Suprapubic skin (tissue), 4 donors: ENCODE results near the gene ZFP42. TPM values are rescaled to one million over a fixed set of nuclear protein-coding genes. Genes with fewer than 3 reads are reported as not detected.

Experiments used
- DNase-seq, 2 donors: peaks; one replicate each; pipeline ENCODE4 v3.0.0-alpha.2; 2019; ENCODE audit warnings: low spot score in 2 of 2
- H3K27ac ChIP-seq: fragments of 200-600 bp; sonication (generic); one replicate; pipeline ENCODE4 v1.5.1; 2019
- H3K27me3 ChIP-seq: fragments of 200-600 bp; sonication (generic); one replicate; pipeline ENCODE4 v1.5.1; 2019
- H3K36me3 ChIP-seq: fragments of 200-600 bp; sonication (generic); one replicate; pipeline ENCODE4 v1.5.1; 2019
- H3K4me1 ChIP-seq: fragments of 200-600 bp; sonication (generic); one replicate; pipeline ENCODE4 v1.5.1; 2019
- H3K4me3 ChIP-seq: fragments of 200-600 bp; sonication (generic); one replicate; pipeline ENCODE4 v1.5.1; 2019; ENCODE audit warnings: mild to moderate bottlenecking
- H3K9me3 ChIP-seq: fragments of 200-600 bp; sonication (generic); one replicate; pipeline ENCODE4 v1.5.1; 2019
- EP300 ChIP-seq: sonication (generic); formaldehyde crosslinking; IDR thresholded peaks from one replicate; pipeline ENCODE4 v1.6.1; 2017; ENCODE audit warnings: antibody characterized with exemption
- POLR2A ChIP-seq, 2 donors: fragments of 450-650 bp; IDR thresholded peaks; one replicate each; pipeline ENCODE4 v1.6.1; 2017; ENCODE audit warnings: antibody characterized with exemption in 2 of 2, mild to moderate bottlenecking in 2 of 2, moderate library complexity in 2 of 2
- POLR2AphosphoS5 ChIP-seq, 3 donors: sonication (generic); formaldehyde crosslinking; IDR thresholded peaks; one replicate each; pipeline ENCODE4 v1.6.1; 2017; ENCODE audit warnings: antibody characterized with exemption in 3 of 3
- WGBS: methylation state at CpG from one replicate; pipeline ENCODE4 v1.1.5; 2018; 5-methylcytosine and 5-hydroxymethylcytosine counted together
- total RNA-seq, 4 donors: library from RNA; depleted of rRNA; stranded (reverse); fragments of >200 nt; gene quantifications; one replicate each; pipeline ENCODE4 v1.1.0, GENCODE V29; 2016
- TF ChIP-seq, protein P1 (sequence below), 2 donors: fragments of 200-600 bp in 1 of 2; fragments of 450-650 bp in 1 of 2; sonication (generic) in 1 of 2; IDR thresholded peaks; one replicate each; pipeline ENCODE4 v1.5.1; 2016 to 2019; ENCODE audit warnings: antibody characterized with exemption in 2 of 2, mild to moderate bottlenecking in 1 of 2, moderate library complexity in 1 of 2

ZFP42 gene
- total RNA-seq, 4 donors from 2014 or later = not detected

DNA sequence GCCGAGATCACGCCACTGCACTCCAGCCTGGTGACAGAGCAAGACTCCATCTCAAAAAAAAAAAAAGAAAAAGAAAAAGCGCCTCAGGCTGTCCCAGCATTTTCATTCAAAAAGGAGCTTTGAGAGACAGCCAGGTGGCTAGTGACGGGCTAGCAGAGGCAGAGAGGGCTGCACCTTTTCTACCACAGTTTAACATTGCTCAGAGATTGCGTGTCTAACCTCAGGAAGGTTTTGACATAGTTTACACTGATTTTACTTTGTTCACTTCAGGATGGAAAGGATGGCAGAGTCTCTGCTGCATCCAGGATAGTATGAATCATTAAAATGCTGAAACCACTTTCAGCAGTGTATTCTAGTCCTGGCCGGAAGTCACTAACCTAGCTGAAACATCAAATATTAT lies 28.1 kb downstream of the ZFP42 start:
- Histone ChIP-seq H3K4me1 (no peaks in the 10 kb centered on the region), H3K27me3 (no peaks in the 10 kb centered on the region), H3K9me3 (no peaks in the 10 kb centered on the region), H3K4me3 (no peak overlapping the region), H3K36me3 (no peaks in the 10 kb centered on the region), H3K27ac (no peak overlapping the region)
- TF ChIP-seq POLR2AphosphoS5 (IDR thresholded peaks at IDR 0.05) (no peak), POLR2A (IDR thresholded peaks at IDR 0.05) (no peak), EP300 (no peak)
- TF ChIP-seq, protein P1, sequence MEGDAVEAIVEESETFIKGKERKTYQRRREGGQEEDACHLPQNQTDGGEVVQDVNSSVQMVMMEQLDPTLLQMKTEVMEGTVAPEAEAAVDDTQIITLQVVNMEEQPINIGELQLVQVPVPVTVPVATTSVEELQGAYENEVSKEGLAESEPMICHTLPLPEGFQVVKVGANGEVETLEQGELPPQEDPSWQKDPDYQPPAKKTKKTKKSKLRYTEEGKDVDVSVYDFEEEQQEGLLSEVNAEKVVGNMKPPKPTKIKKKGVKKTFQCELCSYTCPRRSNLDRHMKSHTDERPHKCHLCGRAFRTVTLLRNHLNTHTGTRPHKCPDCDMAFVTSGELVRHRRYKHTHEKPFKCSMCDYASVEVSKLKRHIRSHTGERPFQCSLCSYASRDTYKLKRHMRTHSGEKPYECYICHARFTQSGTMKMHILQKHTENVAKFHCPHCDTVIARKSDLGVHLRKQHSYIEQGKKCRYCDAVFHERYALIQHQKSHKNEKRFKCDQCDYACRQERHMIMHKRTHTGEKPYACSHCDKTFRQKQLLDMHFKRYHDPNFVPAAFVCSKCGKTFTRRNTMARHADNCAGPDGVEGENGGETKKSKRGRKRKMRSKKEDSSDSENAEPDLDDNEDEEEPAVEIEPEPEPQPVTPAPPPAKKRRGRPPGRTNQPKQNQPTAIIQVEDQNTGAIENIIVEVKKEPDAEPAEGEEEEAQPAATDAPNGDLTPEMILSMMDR (IDR thresholded peaks at IDR 0.05) = no peak
- 58% methylated on average over 6 of the region's 6 CpGs for WGBS
- no peak for DNase-seq

DNA sequence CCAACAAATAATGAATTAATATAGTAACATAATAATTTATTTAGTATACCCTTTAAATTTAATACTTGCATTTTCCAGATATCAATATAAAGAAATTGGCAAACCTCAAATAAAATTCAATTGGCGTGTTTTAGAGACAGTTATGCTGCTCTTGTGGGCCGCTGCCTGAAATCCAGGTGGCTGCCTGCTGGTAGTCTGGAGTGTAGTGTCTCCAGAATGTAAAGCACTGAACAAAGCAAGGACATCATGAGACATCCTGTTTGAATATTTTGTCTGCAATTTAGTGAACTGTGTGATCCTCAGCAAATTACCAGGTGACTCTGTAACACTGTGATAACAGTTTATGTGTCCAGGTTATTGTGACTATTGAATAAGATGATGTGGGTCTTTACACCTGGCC lies 29.9 kb downstream of the ZFP42 start:
- H3K4me3 ChIP-seq = no peak overlapping the region
- no peaks in the 10 kb centered on the region for H3K36me3 ChIP-seq
- WGBS = 94% methylated on average over 2 of the region's 2 CpGs
- no peaks in the 10 kb centered on the region for H3K9me3 ChIP-seq
- no peaks in the 10 kb centered on the region for H3K4me1 ChIP-seq
- DNase-seq = no peak
- H3K27me3 ChIP-seq = no peaks in the 10 kb centered on the region
- no peak overlapping the region for H3K27ac ChIP-seq
- TF ChIP-seq EP300 = no peak
- TF ChIP-seq POLR2AphosphoS5 (IDR thresholded peaks at IDR 0.05) = no peak
- no peak for TF ChIP-seq POLR2A (IDR thresholded peaks at IDR 0.05)
- TF ChIP-seq, protein P1 (IDR thresholded peaks at IDR 0.05) = no peak

DNA sequence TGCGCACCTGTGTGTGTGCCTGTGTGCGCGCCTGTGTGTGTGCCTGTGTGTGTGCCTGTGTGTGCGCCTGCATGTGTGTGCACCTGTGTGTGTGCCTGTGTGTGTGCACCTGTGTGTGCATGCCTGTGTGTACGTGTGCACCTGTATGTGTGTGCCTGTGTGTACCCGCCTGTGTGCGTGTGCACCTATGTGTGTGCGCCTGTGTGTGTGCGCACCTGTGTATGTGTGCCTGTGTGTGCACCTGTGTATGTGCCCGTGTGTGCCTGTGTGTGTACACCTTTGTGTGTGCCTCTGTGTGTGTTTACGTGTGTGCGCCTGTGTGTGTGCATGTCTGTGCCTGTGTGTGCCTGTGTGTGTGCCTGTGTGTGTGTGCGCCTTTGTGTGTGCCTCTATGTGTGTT lies 33.5 kb downstream of the ZFP42 start:
- no peak overlapping the region for H3K4me3 ChIP-seq
- H3K27me3 ChIP-seq = no peaks in the 10 kb centered on the region
- H3K4me1 ChIP-seq = no peaks in the 10 kb centered on the region
- no peak for DNase-seq
- no peaks in the 10 kb centered on the region for H3K9me3 ChIP-seq
- WGBS = 78% methylated on average over 7 of the region's 13 CpGs
- H3K27ac ChIP-seq = no peak overlapping the region
- H3K36me3 ChIP-seq = no peaks in the 10 kb centered on the region
- TF ChIP-seq POLR2A (IDR thresholded peaks at IDR 0.05) (no peak), EP300 (no peak), POLR2AphosphoS5 (IDR thresholded peaks at IDR 0.05) (no peak)
- TF ChIP-seq, protein P1 (IDR thresholded peaks at IDR 0.05) = no peak

DNA sequence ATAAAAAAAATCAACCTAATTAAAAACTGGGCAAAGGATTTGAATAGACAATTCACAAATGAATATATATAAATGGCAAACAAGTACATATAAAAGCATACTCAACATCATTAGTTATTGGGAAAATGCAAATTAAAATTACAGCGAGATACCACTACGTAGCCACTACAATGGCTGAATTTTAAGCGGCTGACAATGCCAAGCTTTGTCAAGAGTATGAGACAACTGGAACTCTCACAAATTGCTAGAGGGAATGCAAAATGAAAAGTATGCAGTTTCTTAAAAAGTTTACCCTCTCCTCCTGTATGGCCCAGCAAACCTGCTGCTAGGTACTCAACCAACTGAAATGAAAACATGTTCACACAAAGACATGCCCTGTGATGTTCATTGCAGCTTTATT lies 34.8 kb downstream of the ZFP42 start:
- Histone ChIP-seq H3K27ac (no peak overlapping the region), H3K36me3 (no peaks in the 10 kb centered on the region), H3K4me3 (no peak overlapping the region), H3K9me3 (no peaks in the 10 kb centered on the region), H3K27me3 (no peaks in the 10 kb centered on the region), H3K4me1 (no peaks in the 10 kb centered on the region)
- WGBS = 53% methylated on average over 3 of the region's 3 CpGs
- no peak for DNase-seq
- no peak for TF ChIP-seq POLR2AphosphoS5 (IDR thresholded peaks at IDR 0.05)
- TF ChIP-seq POLR2A (IDR thresholded peaks at IDR 0.05) = no peak
- TF ChIP-seq, protein P1 (IDR thresholded peaks at IDR 0.05) = no peak
- TF ChIP-seq EP300 = no peak

DNA sequence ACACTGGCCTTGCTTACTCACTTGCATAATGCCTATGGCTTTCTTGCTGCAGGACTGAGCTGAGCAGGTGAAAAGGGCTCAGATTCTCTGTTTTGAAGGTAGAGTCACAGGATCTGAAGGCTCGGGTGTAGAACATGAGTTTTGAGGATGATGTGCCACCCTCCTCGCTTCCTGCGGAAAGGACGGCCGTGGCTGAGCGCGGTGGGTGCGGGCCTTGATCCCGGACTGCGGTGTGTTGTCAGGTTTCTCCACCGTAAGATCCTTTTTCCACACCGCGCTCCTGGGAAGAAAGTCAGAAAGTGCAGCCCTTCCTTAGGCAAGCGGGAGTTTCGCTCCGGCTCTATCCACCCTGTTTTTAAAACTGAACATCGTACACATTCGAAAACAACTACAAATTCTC lies 36.2 kb downstream of the ZFP42 start:
- H3K27ac ChIP-seq = no peak overlapping the region
- no peaks in the 10 kb centered on the region for H3K9me3 ChIP-seq
- no peak overlapping the region for H3K4me3 ChIP-seq
- no peaks in the 10 kb centered on the region for H3K36me3 ChIP-seq
- no peaks in the 10 kb centered on the region for H3K4me1 ChIP-seq
- no peak for DNase-seq
- no peaks in the 10 kb centered on the region for H3K27me3 ChIP-seq
- WGBS = 78% methylated on average over 18 of the region's 18 CpGs
- no peak for TF ChIP-seq POLR2A (IDR thresholded peaks at IDR 0.05)
- TF ChIP-seq, protein P1 (IDR thresholded peaks at IDR 0.05) = no peak
